ENCODE results near the gene TTC16. TPM values are rescaled to one million over a fixed set of nuclear protein-coding genes. Genes with fewer than 3 reads are reported as not detected.

TTC16 gene
- polyA plus RNA-seq, 1 donor from 2014 or later, result 0.11 TPM

DNA sequence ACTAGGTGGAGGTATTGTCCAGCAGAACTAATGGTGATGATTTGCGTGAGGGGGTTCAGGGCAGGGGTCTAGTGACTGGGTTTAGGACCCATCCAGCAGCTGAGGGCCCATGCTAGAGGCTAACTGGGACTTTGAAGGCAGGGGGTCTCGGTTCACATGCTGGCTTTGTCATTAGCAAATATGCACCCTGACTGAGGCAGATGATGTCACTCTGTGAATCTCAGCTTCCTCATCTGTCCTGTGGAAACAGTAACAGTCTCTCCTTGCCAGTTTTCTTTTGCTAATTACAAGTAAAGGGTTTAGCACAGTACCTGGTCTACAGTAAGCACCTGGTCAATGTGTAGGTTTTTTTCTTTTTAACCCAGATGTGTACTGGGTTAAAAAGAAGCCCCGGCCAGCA is 57.4 kb downstream of the TTC16 start:
- Histone ChIP-seq H3K4me2 (ENCODE audit: low read length) (no peak overlapping the region), H4K20me1 (ENCODE audit: insufficient read depth) (no peaks in the 10 kb centered on the region), H3K9me2 (ENCODE audit: insufficient read depth, low read length) (no peaks in the 10 kb centered on the region), H3K36me3 (ENCODE audit: insufficient read depth, low read length) (no peaks in the 10 kb centered on the region), H2AFZ (ENCODE audit: low read depth, low read length) (no peak overlapping the region), H3K27ac (ENCODE audit: low read length) (no peak overlapping the region), H3K9ac (ENCODE audit: low read length) (no peak overlapping the region), H3F3A (ENCODE audit: insufficient read depth, low read length, poor library complexity, severe bottlenecking) (no peaks in the 10 kb centered on the region), H3K4me3 (ENCODE audit: low read length) (no peak overlapping the region), H3K79me2 (replicated peaks; ENCODE audit: insufficient read depth, low read length) (no peaks in the 10 kb centered on the region), H3K27me3 (ENCODE audit: insufficient read depth, low read depth, low read length) (no peaks in the 10 kb centered on the region), H3K9me3 (ENCODE audit: low read length) (no peaks in the 10 kb centered on the region)
- TF ChIP-seq SMC3 (conservative IDR thresholded peaks at IDR 0.05; ENCODE audit: poor library complexity) (no peak), EZH2 (IDR thresholded peaks at IDR 0.05; ENCODE audit: borderline replicate concordance, insufficient read depth, low read length, poor library complexity, severe bottlenecking) (no peak), POLR2AphosphoS5 (IDR thresholded peaks at IDR 0.05) (no peak), MXI1 (conservative IDR thresholded peaks at IDR 0.05; ENCODE audit: poor library complexity, severe bottlenecking) (no peak)
- TF ChIP-seq, protein P1, sequence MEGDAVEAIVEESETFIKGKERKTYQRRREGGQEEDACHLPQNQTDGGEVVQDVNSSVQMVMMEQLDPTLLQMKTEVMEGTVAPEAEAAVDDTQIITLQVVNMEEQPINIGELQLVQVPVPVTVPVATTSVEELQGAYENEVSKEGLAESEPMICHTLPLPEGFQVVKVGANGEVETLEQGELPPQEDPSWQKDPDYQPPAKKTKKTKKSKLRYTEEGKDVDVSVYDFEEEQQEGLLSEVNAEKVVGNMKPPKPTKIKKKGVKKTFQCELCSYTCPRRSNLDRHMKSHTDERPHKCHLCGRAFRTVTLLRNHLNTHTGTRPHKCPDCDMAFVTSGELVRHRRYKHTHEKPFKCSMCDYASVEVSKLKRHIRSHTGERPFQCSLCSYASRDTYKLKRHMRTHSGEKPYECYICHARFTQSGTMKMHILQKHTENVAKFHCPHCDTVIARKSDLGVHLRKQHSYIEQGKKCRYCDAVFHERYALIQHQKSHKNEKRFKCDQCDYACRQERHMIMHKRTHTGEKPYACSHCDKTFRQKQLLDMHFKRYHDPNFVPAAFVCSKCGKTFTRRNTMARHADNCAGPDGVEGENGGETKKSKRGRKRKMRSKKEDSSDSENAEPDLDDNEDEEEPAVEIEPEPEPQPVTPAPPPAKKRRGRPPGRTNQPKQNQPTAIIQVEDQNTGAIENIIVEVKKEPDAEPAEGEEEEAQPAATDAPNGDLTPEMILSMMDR (IDR thresholded peaks at IDR 0.05; ENCODE audit: poor library complexity, severe bottlenecking), result no peak

- no peaks in the 10 kb centered on the region for H3K9me2 ChIP-seq (ENCODE audit: insufficient read depth, low read length)
- no peak overlapping the region for H3K9ac ChIP-seq (ENCODE audit: low read length)
- no peaks in the 10 kb centered on the region for H3K79me2 ChIP-seq (replicated peaks; ENCODE audit: insufficient read depth, low read length)
- no peaks in the 10 kb centered on the region for H3K27me3 ChIP-seq (ENCODE audit: insufficient read depth, low read depth, low read length)
- H4K20me1 ChIP-seq (ENCODE audit: insufficient read depth), result no peaks in the 10 kb centered on the region
- H3F3A ChIP-seq (ENCODE audit: insufficient read depth, low read length, poor library complexity, severe bottlenecking), result no peaks in the 10 kb centered on the region
- no peak overlapping the region for H3K4me2 ChIP-seq (ENCODE audit: low read length)
- no peak overlapping the region for H3K27ac ChIP-seq (ENCODE audit: low read length)
- H3K9me3 ChIP-seq (ENCODE audit: low read length), result no peaks in the 10 kb centered on the region
- TF ChIP-seq EP300 (conservative IDR thresholded peaks at IDR 0.05; ENCODE audit: poor library complexity, severe bottlenecking) (no peak), RAD21 (conservative IDR thresholded peaks at IDR 0.05) (no peak), TAF1 (IDR thresholded peaks at IDR 0.05; ENCODE audit: low read depth) (no peak), MXI1 (conservative IDR thresholded peaks at IDR 0.05; ENCODE audit: poor library complexity, severe bottlenecking) (no peak), POLR2AphosphoS5 (IDR thresholded peaks at IDR 0.05) (no peak)
- TF ChIP-seq, protein P1 (IDR thresholded peaks at IDR 0.05; ENCODE audit: poor library complexity, severe bottlenecking), result no peak
- TF ChIP-seq, protein P2, sequence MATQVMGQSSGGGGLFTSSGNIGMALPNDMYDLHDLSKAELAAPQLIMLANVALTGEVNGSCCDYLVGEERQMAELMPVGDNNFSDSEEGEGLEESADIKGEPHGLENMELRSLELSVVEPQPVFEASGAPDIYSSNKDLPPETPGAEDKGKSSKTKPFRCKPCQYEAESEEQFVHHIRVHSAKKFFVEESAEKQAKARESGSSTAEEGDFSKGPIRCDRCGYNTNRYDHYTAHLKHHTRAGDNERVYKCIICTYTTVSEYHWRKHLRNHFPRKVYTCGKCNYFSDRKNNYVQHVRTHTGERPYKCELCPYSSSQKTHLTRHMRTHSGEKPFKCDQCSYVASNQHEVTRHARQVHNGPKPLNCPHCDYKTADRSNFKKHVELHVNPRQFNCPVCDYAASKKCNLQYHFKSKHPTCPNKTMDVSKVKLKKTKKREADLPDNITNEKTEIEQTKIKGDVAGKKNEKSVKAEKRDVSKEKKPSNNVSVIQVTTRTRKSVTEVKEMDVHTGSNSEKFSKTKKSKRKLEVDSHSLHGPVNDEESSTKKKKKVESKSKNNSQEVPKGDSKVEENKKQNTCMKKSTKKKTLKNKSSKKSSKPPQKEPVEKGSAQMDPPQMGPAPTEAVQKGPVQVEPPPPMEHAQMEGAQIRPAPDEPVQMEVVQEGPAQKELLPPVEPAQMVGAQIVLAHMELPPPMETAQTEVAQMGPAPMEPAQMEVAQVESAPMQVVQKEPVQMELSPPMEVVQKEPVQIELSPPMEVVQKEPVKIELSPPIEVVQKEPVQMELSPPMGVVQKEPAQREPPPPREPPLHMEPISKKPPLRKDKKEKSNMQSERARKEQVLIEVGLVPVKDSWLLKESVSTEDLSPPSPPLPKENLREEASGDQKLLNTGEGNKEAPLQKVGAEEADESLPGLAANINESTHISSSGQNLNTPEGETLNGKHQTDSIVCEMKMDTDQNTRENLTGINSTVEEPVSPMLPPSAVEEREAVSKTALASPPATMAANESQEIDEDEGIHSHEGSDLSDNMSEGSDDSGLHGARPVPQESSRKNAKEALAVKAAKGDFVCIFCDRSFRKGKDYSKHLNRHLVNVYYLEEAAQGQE (IDR thresholded peaks at IDR 0.05; ENCODE audit: borderline replicate concordance), result no peak
- no peak overlapping the region for H2AFZ ChIP-seq (ENCODE audit: low read depth, low read length)
- H3K36me3 ChIP-seq (ENCODE audit: insufficient read depth, low read length), result no peaks in the 10 kb centered on the region
- no peak overlapping the region for H3K4me3 ChIP-seq (ENCODE audit: low read length)
Observed at GRCh38 chr9:127773981-127774380, 58.1 kb downstream of the TTC16 start.

All from neural cell (in vitro differentiated cells).